LNCAP (cell line): ENCODE results near the gene LUZP2.

Source experiments
- CTCF ChIP-seq: fragments of 450-650 bp; IDR thresholded peaks from 2 replicates; pipeline ENCODE4 v1.5.1; 2017; ENCODE audit warnings: mild to moderate bottlenecking

LUZP2 gene

GRCh38 chr11:24635588-24636290 lies 138.9 kb downstream of the LUZP2 start:
- TF ChIP-seq CTCF: no peak

- no peak for TF ChIP-seq CTCF
Measured at GRCh38 chr11:24636291-24636629, 139.4 kb downstream of the LUZP2 start.

DNA sequence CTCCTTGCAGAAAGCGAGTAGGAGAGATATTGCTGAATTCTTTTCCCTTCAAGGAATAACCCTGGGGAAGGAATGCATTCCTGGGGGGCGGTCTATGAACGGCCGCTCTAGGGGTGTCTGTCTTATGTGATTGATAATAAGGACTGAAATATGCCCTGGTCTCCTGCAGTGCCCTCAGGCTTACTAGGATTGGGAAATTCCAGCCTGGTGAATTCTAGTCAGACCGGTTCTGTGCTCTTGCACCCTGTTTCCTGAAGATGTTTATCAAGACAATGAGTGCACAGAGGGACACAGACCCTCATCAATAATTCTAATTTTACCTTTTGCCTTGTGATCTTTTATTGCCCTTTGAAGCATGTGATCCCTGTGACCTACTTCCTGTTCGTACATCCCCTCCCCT lies 140.7 kb downstream of the LUZP2 start:
- no peak for TF ChIP-seq CTCF

DNA sequence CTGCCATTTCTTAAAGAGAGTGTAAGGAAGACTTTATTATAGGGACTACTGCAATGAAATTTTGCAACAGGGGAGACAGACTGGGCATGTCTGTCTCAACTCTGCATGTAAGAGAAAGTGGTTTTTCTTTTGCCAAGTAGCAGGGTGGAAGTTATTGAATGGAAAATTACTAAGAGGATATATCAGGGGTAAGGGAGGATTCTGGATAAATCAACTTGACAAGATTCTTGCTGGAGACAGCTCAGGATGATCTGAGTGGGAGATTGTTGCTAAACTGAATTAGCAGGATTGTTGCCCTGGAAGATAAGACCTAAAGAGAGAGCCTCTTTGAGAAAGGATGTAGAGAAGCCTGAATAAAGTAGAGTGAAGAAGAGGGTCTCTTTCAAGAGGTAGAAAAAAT lies 145.8 kb downstream of the LUZP2 start:
- TF ChIP-seq CTCF: no peak

DNA sequence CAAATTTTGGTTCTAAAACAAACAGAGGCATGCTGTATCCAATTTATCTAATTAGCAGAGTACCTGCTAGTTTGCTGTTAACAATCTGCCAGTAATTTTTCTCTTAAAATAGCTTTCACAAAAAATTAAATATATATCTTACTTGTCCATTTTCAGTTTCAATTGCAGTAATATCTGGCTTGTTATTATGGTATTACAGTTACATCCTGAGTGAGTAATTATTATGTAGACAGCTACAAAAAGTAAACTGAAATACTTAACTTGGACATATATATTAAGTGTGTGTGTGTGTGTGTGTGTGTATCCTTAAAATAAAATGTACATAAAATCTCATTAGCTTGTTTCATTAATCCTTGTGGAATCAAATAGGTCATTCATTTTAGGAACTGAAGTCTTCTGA lies 148.7 kb downstream of the LUZP2 start:
- TF ChIP-seq CTCF: no peak

DNA sequence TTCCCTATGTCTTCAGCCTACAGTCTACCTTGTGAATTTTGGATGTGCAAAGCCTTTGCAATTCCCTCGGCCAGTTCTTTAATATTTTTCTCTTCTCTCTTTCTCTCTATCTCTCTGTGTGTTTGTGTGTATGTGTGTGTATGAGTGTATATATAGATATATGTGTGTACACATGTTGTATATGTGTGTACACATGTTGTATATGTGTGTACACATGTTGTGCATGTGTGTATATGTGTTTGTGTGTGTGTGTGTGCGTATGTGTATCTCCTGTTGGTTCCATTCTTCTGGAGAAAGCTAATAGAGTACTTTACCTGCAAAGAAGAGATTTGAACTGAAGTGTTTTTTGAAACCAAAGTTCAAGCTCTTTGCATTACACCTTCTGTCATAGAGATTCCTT lies 155.0 kb downstream of the LUZP2 start:
- no peak for TF ChIP-seq CTCF

- no peak for TF ChIP-seq CTCF
Measured at GRCh38 chr11:24653901-24654300, 157.0 kb downstream of the LUZP2 start.

DNA sequence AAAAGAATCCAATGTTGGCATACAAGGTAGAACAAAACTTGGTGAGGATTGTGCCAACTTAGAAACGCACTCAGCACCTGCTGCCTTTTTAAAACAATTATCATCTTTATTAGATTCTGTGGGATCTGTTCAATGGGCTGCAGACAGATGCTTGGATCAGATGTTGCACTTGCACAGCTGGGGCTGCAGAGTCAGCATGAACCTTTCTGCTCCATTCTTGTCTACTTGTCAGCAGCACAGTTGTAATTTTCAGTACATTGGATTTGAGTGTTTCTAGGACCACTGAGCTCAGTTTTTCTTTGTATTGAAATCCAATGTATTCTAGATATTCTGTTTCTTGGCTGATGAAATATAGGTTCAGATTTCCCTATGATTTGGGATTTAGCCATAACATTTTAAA lies 164.5 kb downstream of the LUZP2 start:
- no peak for TF ChIP-seq CTCF
